HUDEP-2 (cell line): Measurements from ENCODE around the gene MASTL.
A peak's percentile ranks its signal among the peaks of the same experiment; 100 is the strongest.

ENCODE experiments used
- DNase-seq, 76 experiments: peaks; one replicate each; lab custom pipeline; 2025; ENCODE audit not compliant: unreplicated experiment in 76 of 76; lab: John Stamatoyannopoulos, UW

Gene MASTL

DNA sequence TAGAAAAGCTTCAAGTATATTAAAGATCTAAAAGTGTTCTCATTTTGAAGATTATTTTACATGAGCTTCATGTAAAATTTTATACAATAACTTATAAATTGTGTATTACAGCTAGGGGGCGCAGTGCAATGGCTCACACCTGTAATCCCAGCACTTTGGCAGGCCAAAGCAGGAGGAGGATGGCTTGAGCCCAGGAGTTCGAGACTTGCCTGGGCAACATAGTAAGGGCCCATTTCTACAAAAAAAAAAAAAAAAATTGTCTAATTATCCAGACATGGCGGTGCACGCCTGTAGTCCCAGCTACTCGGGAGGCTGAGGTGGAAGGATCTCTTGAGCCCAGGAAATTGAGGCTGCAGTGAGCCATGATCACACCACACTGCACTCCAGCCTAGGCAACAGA lies 68.8 kb downstream of the MASTL start:
- peak in 31 of 76 experiments; percentile 0 to 39 (median 7) for DNase-seq

DNA sequence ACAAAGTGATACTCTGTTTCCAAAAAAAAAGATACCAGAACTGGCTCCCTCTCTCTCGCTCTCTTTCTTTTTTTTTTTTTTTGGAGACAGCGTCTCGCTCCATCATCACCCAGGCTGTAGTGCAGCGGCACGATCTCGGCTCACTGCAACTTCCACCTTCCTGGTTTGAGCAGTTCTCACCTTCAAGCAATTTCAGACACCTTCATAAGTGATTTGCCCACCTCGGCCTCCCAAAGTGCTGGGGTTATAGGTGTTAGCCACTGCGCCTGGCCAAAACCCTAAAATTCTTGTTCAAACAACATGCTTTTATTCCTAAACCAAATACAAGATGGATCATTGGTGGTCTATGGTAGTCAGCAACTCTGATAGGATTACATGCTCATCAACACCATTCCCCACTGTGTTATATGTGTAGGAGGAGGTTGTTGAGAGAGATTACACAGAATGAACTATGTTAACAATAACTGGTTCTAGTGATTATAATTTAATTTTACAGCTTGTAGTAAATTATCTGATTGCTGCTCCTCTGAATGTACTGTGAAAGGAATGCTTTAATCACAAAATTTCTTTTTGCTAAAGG lies 69.9 kb downstream of the MASTL start:
- DNase-seq: no peak

DNA sequence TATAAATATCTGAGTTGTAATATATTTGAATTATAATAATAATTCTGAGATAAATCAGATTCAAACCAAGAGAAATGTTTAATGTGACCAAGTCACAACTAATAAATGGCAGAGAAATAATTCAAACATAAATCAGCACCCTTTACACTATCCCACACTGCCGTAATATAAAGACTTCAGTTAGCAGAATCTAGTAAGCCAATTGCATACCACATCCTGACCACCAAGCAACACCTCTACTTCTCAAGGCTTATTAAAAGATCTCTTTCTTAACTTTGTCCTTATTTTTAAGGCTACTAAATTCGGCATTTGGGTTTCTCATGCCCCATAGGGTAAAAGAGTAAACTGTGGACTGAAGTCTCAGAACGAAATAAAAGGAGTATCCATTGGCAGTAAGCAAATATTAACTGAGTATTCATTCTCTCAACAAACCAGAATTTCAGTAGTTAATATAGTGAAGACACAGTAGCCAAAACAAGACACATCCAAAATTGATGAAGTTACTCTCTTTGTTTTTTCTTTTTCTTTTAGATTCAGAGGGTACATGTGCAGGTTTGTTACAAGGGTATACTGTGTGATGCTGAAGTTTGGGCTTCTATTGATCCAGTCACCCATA lies 70.6 kb downstream of the MASTL start:
- no peak for DNase-seq

DNA sequence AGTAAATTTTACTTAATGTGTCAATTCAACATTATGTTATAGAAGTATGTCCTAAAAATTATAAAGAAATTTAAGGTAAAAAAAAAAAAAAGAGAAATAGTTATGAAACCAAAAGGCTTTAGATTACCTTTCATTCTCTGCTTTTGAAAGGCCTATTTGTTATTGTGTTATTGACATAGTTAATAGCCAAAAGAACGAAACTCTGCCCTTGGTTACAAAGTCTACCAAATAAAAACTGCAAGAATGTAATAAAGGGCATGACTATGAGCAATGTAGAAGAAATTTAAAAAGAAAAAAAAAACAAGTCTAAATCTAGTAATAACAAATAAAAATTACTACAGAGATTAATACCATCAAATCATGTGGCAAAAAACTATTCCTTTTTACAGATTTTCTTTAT lies 74.9 kb downstream of the MASTL start:
- DNase-seq: no peak

DNA sequence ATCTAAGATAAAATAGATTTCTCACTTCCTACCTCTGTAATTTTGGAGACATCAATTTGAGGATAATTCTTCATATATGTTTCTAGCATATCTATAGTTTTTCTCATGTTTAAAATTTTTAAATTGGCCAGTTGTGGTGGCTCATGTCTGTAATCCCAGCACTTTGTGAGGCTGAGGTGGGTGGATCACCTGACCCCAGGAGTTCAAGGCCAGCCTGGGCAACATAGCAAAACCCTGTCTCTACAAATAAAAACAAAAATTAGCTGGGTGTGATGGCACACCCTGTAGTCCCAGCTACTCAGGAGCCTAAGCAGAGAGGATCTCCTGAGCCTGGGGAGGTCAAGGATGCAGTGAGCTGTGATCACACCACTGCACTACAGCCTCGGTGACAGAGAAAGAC lies 80.6 kb downstream of the MASTL start:
- no peak for DNase-seq
